Measurements from ENCODE around the gene ZNF444. TPM values are rescaled to one million over a fixed set of nuclear protein-coding genes. Genes with fewer than 3 reads are reported as not detected.

ZNF444 gene
- total and polyA plus RNA-seq, 2 of the 4 experiments (the other 2 are of a cell fraction) = 2.5 to 20.3 TPM

- H3K4ac ChIP-seq (ENCODE audit: low read depth, low read length) = no peak overlapping the region
- H2BK15ac ChIP-seq (ENCODE audit: low read depth, low read length) = no peak overlapping the region
- H3K23ac ChIP-seq (ENCODE audit: low read depth, low read length) = no peak overlapping the region
- no peak overlapping the region for H2BK120ac ChIP-seq (ENCODE audit: low read depth, low read length)
- H3K4me3 ChIP-seq (ENCODE audit: insufficient read depth, low read depth, low read length) = no peak overlapping the region
- no peaks in the 10 kb centered on the region for H3K79me1 ChIP-seq (ENCODE audit: low read depth in 1 of 2, low read length in 2 of 2)
- H2BK5ac ChIP-seq (ENCODE audit: low read depth, low read length, poor library complexity, severe bottlenecking) = no peak overlapping the region
- H3K14ac ChIP-seq (replicated peaks; ENCODE audit: low read depth, low read length) = no peak overlapping the region
- H3K9me3 ChIP-seq (ENCODE audit: control insufficient read depth, insufficient read depth, low read length) = no peaks in the 10 kb centered on the region
- dilution Hi-C loops (cut with HindIII; ENCODE audit: low sequenced_read_pairs, unreplicated experiment) = no loop called here
- intact Hi-C loops (cut with micrococcal nuclease) = no loop called here
- H3K9ac ChIP-seq (ENCODE audit: low read depth, low read length) = no peak overlapping the region
- H4K8ac ChIP-seq (ENCODE audit: low read depth in 2 of 2, low read length in 2 of 2) = no peak overlapping the region
- no peak overlapping the region for H2BK20ac ChIP-seq (ENCODE audit: low read depth, low read length)
- in situ Hi-C loops (cut with MboI; ENCODE audit: low sequenced_read_pairs) = no loop called here
- H3K4me2 ChIP-seq (ENCODE audit: low read depth, low read length) = no peak overlapping the region
- ChIA-PET CTCF (no interaction called here), POLR2A (ENCODE audit: unreplicated experiment) (no interaction called here)
- ATAC-seq (ENCODE audit: low read depth) = no peak
- H4K91ac ChIP-seq (ENCODE audit: insufficient read depth, low read depth, low read length) = no peak overlapping the region
- no peaks in the 10 kb centered on the region for H3K9me1 ChIP-seq (ENCODE audit: insufficient read depth, low read length)
- H3K56ac ChIP-seq (ENCODE audit: extremely low read depth, insufficient read depth, low read length) = no peak overlapping the region
- no peak overlapping the region for H2AFZ ChIP-seq (replicated peaks; ENCODE audit: low read length, poor library complexity)
- TF ChIP-seq CHD1 (IDR thresholded peaks at IDR 0.05; ENCODE audit: low read depth, low read length) (no peak), MXI1 (IDR thresholded peaks at IDR 0.05; ENCODE audit: borderline replicate concordance, low read depth, low read length) (no peak), RAD21 (IDR thresholded peaks at IDR 0.05; ENCODE audit: low read length) (no peak), CTCF (conservative IDR thresholded peaks at IDR 0.05; ENCODE audit: low read depth, low read length) (no peak), MAZ (IDR thresholded peaks at IDR 0.05; ENCODE audit: borderline replicate concordance, low read depth, low read length) (no peak), SMC3 (IDR thresholded peaks at IDR 0.05; ENCODE audit: low read depth, low read length) (no peak), RFX5 (IDR thresholded peaks at IDR 0.05; ENCODE audit: low read depth, low read length) (no peak), BHLHE40 (IDR thresholded peaks at IDR 0.05; ENCODE audit: low read depth, low read length) (no peak), USF2 (IDR thresholded peaks at IDR 0.05; ENCODE audit: low read depth, low read length) (no peak), MAFK (IDR thresholded peaks at IDR 0.05; ENCODE audit: low read depth, low read length) (no peak)
- 86% methylated on average over 6 of the region's 12 CpGs; no CpG with 5 or more reads in 1 of the 2 experiments for WGBS, 2 experiments (ENCODE audit: extremely low coverage in 2 of 2, insufficient read length in 1 of 2)
- H2AK5ac ChIP-seq (ENCODE audit: low read depth, low read length) = no peak overlapping the region
- no TSS peak for BruUV-seq (replicated peaks)
- DNase-seq = no peak
- H4K20me1 ChIP-seq (ENCODE audit: insufficient read depth, low read length) = no peaks in the 10 kb centered on the region
- no peak overlapping the region for H2AK9ac ChIP-seq (replicated peaks; ENCODE audit: low read depth, low read length, poor library complexity)
- H3K36me3 ChIP-seq (ENCODE audit: control insufficient read depth, insufficient read depth, low read length) = no peaks in the 10 kb centered on the region
- no peak overlapping the region for H3K27ac ChIP-seq (ENCODE audit: insufficient read depth, low read length)
- no peak overlapping the region for H4K5ac ChIP-seq (ENCODE audit: low read depth, low read length)
- H3K18ac ChIP-seq (ENCODE audit: low read depth, low read length) = no peak overlapping the region
- no peaks in the 10 kb centered on the region for H3K27me3 ChIP-seq (ENCODE audit: control insufficient read depth, insufficient read depth, low read length)
- H3K4me1 ChIP-seq (ENCODE audit: control insufficient read depth, insufficient read depth, low read length) = no peaks in the 10 kb centered on the region
Measured at GRCh38 chr19:56209091-56209490, 68.0 kb downstream of the ZNF444 start.
